IPS DF 6.9 (cell line): ENCODE data around the gene PDHX.

ENCODE experiments used
- DNase-seq: peaks from one replicate; pipeline ENCODE4 v3.0.0-alpha.2; 2013; ENCODE audit warnings: low read depth, low spot score
- H3K27ac ChIP-seq: one replicate; pipeline ENCODE4 v1.5.1; 2013; ENCODE audit warnings: low read length, control low read depth
- H3K27me3 ChIP-seq: 2 replicates; pipeline ENCODE4 v1.6.1; 2013; ENCODE audit warnings: mild to moderate bottlenecking, low read length; ENCODE audit not compliant: control insufficient read depth, insufficient read depth
- H3K36me3 ChIP-seq: 2 replicates; pipeline ENCODE4 v1.6.1; 2013; ENCODE audit warnings: low read length; ENCODE audit not compliant: control insufficient read depth, insufficient read depth
- H3K4me1 ChIP-seq: 2 replicates; pipeline ENCODE4 v1.6.1; 2013; ENCODE audit warnings: low read length; ENCODE audit not compliant: control insufficient read depth, insufficient read depth
- H3K4me3 ChIP-seq: 2 replicates; pipeline ENCODE4 v1.5.1; 2013; ENCODE audit warnings: mild to moderate bottlenecking, low read length
- H3K9me3 ChIP-seq: 2 replicates; pipeline ENCODE4 v1.6.1; 2013; ENCODE audit warnings: low read length, inconsistent platforms; ENCODE audit not compliant: control insufficient read depth, insufficient read depth
- WGBS: extraction: QIAGEN DNeasy Blood & Tissue Kit; methylation state at CpG from one replicate; pipeline ENCODE4 v1.1.7; 2013; ENCODE audit warnings: mixed read lengths, missing lambda C conversion rate; ENCODE audit not compliant: insufficient read length, insufficient coverage; 5-methylcytosine and 5-hydroxymethylcytosine counted together

PDHX gene

GRCh38 chr11:34971928-34972327 is 55.5 kb downstream of the PDHX start:
- H3K27me3 ChIP-seq: no peaks in the 10 kb centered on the region
- peaks cover 3% of the 10 kb centered on the region; the same call in 1 of the 2 replicates for H3K36me3 ChIP-seq
- DNase-seq: no peak
- H3K27ac ChIP-seq: no peak overlapping the region
- no CpG with 5 or more reads among the region's 1 CpG for WGBS
- no peaks in the 10 kb centered on the region for H3K9me3 ChIP-seq
- no peak overlapping the region for H3K4me3 ChIP-seq
- H3K4me1 ChIP-seq: no peaks in the 10 kb centered on the region

GRCh38 chr11:34972366-34972765 is 55.9 kb downstream of the PDHX start:
- Histone ChIP-seq H3K4me3 (no peak overlapping the region), H3K27ac (no peak overlapping the region), H3K4me1 (no peaks in the 10 kb centered on the region), H3K36me3 (peaks cover 3% of the 10 kb centered on the region; the same call in 1 of the 2 replicates), H3K27me3 (no peaks in the 10 kb centered on the region), H3K9me3 (no peaks in the 10 kb centered on the region)
- no CpG with 5 or more reads among the region's 8 CpGs for WGBS
- DNase-seq: no peak

- Histone ChIP-seq H3K36me3 (peaks cover 3% of the 10 kb centered on the region; the same call in 1 of the 2 replicates), H3K27ac (no peak overlapping the region), H3K9me3 (no peaks in the 10 kb centered on the region), H3K4me3 (no peak overlapping the region), H3K4me1 (no peaks in the 10 kb centered on the region), H3K27me3 (no peaks in the 10 kb centered on the region)
- no CpG with 5 or more reads among the region's 2 CpGs for WGBS
- DNase-seq: no peak
Measured at GRCh38 chr11:34972892-34973291, 56.5 kb downstream of the PDHX start.

GRCh38 chr11:34975482-34975881 is 59.1 kb downstream of the PDHX start:
- Histone ChIP-seq H3K9me3 (no peaks in the 10 kb centered on the region), H3K4me3 (no peak overlapping the region), H3K36me3 (no peaks in the 10 kb centered on the region), H3K27me3 (no peaks in the 10 kb centered on the region), H3K27ac (no peak overlapping the region), H3K4me1 (no peaks in the 10 kb centered on the region)
- DNase-seq: no peak
- WGBS: no CpG with 5 or more reads among the region's 3 CpGs

GRCh38 chr11:34976496-34977088 is 60.2 kb downstream of the PDHX start:
- no peaks in the 10 kb centered on the region for H3K27me3 ChIP-seq
- no peak overlapping the region for H3K4me3 ChIP-seq
- H3K9me3 ChIP-seq: no peaks in the 10 kb centered on the region
- no peaks in the 10 kb centered on the region for H3K36me3 ChIP-seq
- no peaks in the 10 kb centered on the region for H3K4me1 ChIP-seq
- no peak for DNase-seq
- H3K27ac ChIP-seq: no peak overlapping the region

GRCh38 chr11:34977089-34977912 is 60.9 kb downstream of the PDHX start:
- Histone ChIP-seq H3K27me3 (no peaks in the 10 kb centered on the region), H3K4me3 (no peak overlapping the region), H3K9me3 (no peaks in the 10 kb centered on the region), H3K4me1 (no peaks in the 10 kb centered on the region), H3K36me3 (no peaks in the 10 kb centered on the region), H3K27ac (no peak overlapping the region)
- no CpG with 5 or more reads among the region's 6 CpGs for WGBS
- no peak for DNase-seq

- H3K27ac ChIP-seq: no peak overlapping the region
- H3K36me3 ChIP-seq: no peaks in the 10 kb centered on the region
- WGBS: no CpG with 5 or more reads among the region's 7 CpGs
- H3K9me3 ChIP-seq: no peaks in the 10 kb centered on the region
- H3K4me1 ChIP-seq: no peaks in the 10 kb centered on the region
- H3K27me3 ChIP-seq: no peaks in the 10 kb centered on the region
- no peak for DNase-seq
- no peak overlapping the region for H3K4me3 ChIP-seq
Measured at GRCh38 chr11:34978236-34979191, 62.1 kb downstream of the PDHX start.

GRCh38 chr11:34984514-34984913 is 68.1 kb downstream of the PDHX start:
- no peaks in the 10 kb centered on the region for H3K9me3 ChIP-seq
- no peaks in the 10 kb centered on the region for H3K36me3 ChIP-seq
- H3K27ac ChIP-seq: no peak overlapping the region
- no peaks in the 10 kb centered on the region for H3K27me3 ChIP-seq
- no peaks in the 10 kb centered on the region for H3K4me1 ChIP-seq
- no peak overlapping the region for H3K4me3 ChIP-seq
- no peak for DNase-seq
- no CpG with 5 or more reads among the region's 2 CpGs for WGBS

GRCh38 chr11:34986883-34987520 is 70.6 kb downstream of the PDHX start:
- no peak for DNase-seq
- WGBS: no CpG with 5 or more reads among the region's 3 CpGs
- no peaks in the 10 kb centered on the region for H3K9me3 ChIP-seq

GRCh38 chr11:34987617-34988016 is 71.2 kb downstream of the PDHX start:
- Histone ChIP-seq H3K4me3 (no peak overlapping the region), H3K27me3 (no peaks in the 10 kb centered on the region), H3K4me1 (no peaks in the 10 kb centered on the region), H3K36me3 (no peaks in the 10 kb centered on the region), H3K9me3 (no peaks in the 10 kb centered on the region), H3K27ac (no peak overlapping the region)
- DNase-seq: no peak
- 100% methylated on average over 1 of the region's 5 CpGs for WGBS

More at GRCh38 chr11:34986883-34987520, 70.6 kb downstream of the PDHX start:
- H3K27ac ChIP-seq: no peak overlapping the region
- H3K4me3 ChIP-seq: no peak overlapping the region
- no peaks in the 10 kb centered on the region for H3K27me3 ChIP-seq
- no peaks in the 10 kb centered on the region for H3K4me1 ChIP-seq
- no peaks in the 10 kb centered on the region for H3K36me3 ChIP-seq
